ENCODE measurements around the gene TEAD1. TPM values are rescaled to one million over a fixed set of nuclear protein-coding genes. Genes with fewer than 3 reads are reported as not detected.

TEAD1 gene
- total RNA-seq, 1 donor from 2014 or later, result 154 TPM

DNA sequence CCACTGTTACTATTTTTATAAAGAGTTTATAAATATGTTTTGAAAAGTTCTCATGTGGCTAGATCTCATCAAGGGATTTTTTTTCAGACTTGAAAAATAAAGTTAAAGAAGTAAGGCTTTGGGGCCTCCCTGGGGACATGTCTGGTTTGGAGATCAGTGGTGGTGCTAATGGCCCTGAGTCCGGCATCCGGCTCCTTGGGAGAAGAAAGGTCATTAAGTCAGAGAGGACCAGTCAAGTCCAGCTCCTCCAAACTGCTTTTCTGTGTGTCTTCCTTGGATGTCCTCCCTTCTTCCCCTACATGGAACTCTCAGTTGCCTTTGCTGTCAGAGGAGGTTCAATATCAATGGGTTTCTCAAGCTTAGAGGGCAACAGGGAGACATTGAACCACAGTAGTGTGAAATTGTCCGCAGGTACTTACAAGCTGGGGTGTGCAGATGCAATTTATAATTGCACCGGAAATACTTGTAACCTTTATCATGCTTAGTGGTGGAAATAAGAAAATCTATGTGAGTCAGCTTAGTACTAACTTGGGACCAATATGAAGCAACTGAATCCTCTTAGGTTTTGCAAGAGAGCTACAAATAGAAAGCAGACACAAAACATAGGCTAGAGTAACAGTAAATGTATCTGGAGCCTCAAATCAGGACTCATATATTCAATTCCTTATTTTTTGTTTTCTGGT lies 144.3 kb downstream of the TEAD1 start:
- TF ChIP-seq, protein P1, sequence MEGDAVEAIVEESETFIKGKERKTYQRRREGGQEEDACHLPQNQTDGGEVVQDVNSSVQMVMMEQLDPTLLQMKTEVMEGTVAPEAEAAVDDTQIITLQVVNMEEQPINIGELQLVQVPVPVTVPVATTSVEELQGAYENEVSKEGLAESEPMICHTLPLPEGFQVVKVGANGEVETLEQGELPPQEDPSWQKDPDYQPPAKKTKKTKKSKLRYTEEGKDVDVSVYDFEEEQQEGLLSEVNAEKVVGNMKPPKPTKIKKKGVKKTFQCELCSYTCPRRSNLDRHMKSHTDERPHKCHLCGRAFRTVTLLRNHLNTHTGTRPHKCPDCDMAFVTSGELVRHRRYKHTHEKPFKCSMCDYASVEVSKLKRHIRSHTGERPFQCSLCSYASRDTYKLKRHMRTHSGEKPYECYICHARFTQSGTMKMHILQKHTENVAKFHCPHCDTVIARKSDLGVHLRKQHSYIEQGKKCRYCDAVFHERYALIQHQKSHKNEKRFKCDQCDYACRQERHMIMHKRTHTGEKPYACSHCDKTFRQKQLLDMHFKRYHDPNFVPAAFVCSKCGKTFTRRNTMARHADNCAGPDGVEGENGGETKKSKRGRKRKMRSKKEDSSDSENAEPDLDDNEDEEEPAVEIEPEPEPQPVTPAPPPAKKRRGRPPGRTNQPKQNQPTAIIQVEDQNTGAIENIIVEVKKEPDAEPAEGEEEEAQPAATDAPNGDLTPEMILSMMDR (IDR thresholded peaks at IDR 0.05), result no peak
- Mint-ChIP-seq H3K4me3 (ENCODE audit: unreplicated experiment) (no peak overlapping the region), H3K27me3 (ENCODE audit: unreplicated experiment) (no peaks in the 10 kb centered on the region), H3K27ac (ENCODE audit: unreplicated experiment) (peak overlapping the region; percentile 75), H3K9me3 (ENCODE audit: unreplicated experiment) (no peaks in the 10 kb centered on the region), H3K4me1 (ENCODE audit: unreplicated experiment) (peaks cover 36% of the 10 kb centered on the region), H3K36me3 (ENCODE audit: unreplicated experiment) (peaks cover 8% of the 10 kb centered on the region)
- DNase-seq (ENCODE audit: extremely low spot score, unreplicated experiment), result no peak

DNA sequence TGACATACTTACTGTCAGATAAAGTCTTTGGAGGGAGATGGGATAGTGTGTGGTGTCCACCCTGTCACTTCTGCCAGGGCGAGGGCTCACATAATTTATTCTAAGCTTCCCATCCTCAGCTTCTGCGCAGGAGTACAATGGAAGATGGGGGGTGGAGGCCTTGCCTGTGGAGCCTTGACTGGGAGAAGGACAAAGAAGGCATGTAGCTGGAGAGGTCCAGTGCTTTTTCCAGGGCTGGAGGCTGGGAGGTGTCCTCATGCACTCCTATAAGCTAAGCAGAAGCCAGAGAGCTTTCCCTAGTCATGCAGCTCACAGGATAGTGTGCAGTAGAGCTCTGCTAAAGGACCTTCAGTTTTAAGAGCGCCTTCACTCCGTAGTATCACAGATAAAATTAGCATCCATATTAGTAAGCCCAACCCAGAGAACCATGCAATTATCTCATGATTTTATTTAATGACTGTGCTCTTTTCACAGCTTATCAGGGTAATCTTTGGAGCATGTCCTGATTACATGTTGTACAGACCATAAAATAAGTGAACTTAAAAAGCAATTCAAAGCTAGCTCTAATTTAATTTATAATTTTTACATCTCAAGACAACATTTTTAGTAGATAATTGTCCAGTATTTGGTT lies 148.3 kb downstream of the TEAD1 start:
- H3K4me3 Mint-ChIP-seq (ENCODE audit: unreplicated experiment), result no peak overlapping the region
- no peak overlapping the region for H3K27ac Mint-ChIP-seq (ENCODE audit: unreplicated experiment)
- no peaks in the 10 kb centered on the region for H3K9me3 Mint-ChIP-seq (ENCODE audit: unreplicated experiment)
- H3K36me3 Mint-ChIP-seq (ENCODE audit: unreplicated experiment), result peaks cover 5% of the 10 kb centered on the region
- DNase-seq (ENCODE audit: extremely low spot score, unreplicated experiment), result no peak
- H3K4me1 Mint-ChIP-seq (ENCODE audit: unreplicated experiment), result peaks cover 30% of the 10 kb centered on the region
- TF ChIP-seq, protein P1 (IDR thresholded peaks at IDR 0.05), result no peak
- no peaks in the 10 kb centered on the region for H3K27me3 Mint-ChIP-seq (ENCODE audit: unreplicated experiment)

DNA sequence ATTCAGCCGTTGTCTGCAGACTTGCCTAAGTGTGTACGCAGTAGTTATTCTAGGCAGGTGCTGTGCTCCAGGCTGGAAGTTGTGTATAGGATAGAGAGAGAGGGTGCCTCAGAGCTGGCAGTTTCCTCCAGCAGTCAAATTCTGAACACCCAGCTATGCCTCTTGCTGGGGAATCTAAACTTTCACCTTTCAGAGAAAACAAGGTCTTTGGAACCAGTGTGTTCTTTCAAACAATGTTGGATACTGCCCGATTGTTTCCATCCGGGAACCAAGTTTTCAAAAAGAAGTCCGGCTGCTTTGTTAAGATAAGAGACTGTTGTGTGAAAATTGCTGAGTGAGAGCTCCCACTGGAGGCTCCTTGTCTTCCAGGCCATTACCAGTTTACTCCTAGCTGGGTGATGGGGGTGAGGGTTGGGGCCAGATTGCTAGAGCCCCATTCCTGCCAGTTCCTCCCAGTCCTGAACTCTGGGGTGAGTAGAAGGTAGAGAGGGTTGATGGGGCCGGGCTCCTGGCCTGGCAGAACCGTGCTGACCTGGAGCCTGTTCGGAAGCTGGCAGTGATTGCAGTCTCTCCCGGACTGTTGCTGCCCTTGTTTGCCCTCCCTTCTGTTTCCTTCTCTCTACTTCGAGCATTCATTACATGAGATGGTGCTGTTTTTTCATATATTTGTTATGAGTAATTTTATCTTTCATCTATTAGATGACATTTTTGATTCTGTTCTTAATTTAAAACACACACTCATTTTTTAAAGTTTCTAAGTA lies 150.2 kb downstream of the TEAD1 start:
- Mint-ChIP-seq H3K27ac (ENCODE audit: unreplicated experiment) (no peak overlapping the region), H3K27me3 (ENCODE audit: unreplicated experiment) (no peaks in the 10 kb centered on the region), H3K9me3 (ENCODE audit: unreplicated experiment) (no peaks in the 10 kb centered on the region), H3K4me1 (ENCODE audit: unreplicated experiment) (peaks cover 34% of the 10 kb centered on the region), H3K4me3 (ENCODE audit: unreplicated experiment) (no peak overlapping the region), H3K36me3 (ENCODE audit: unreplicated experiment) (peaks cover 3% of the 10 kb centered on the region)
- TF ChIP-seq, protein P1 (IDR thresholded peaks at IDR 0.05), result no peak
- DNase-seq (ENCODE audit: extremely low spot score, unreplicated experiment), result no peak

DNA sequence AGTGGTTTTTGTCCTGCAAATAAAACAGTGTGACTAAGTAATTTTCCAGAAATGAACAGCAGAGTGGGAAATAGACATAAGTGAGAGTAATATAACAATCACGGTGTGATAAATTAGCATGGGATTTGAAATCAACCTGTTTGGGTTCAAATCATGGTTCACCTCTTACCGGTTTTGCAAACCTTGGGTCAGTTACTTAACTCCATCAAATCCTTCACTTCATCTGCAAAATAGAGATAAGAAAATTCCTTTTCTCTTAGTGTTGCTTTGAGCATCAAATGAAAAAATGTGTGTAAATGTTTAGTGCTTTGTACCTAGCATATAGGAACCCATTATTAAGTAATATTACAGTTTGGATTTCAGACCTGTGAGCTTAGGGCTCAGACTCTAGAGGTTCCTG lies 152.2 kb downstream of the TEAD1 start:
- peaks cover 47% of the 10 kb centered on the region for H3K4me1 Mint-ChIP-seq (ENCODE audit: unreplicated experiment)
- TF ChIP-seq, protein P1 (IDR thresholded peaks at IDR 0.05), result no peak
- H3K36me3 Mint-ChIP-seq (ENCODE audit: unreplicated experiment), result peaks cover 3% of the 10 kb centered on the region
- no peaks in the 10 kb centered on the region for H3K27me3 Mint-ChIP-seq (ENCODE audit: unreplicated experiment)
- DNase-seq (ENCODE audit: extremely low spot score, unreplicated experiment), result no peak
- H3K4me3 Mint-ChIP-seq (ENCODE audit: unreplicated experiment), result no peak overlapping the region
- no peaks in the 10 kb centered on the region for H3K9me3 Mint-ChIP-seq (ENCODE audit: unreplicated experiment)
- no peak overlapping the region for H3K27ac Mint-ChIP-seq (ENCODE audit: unreplicated experiment)

DNA sequence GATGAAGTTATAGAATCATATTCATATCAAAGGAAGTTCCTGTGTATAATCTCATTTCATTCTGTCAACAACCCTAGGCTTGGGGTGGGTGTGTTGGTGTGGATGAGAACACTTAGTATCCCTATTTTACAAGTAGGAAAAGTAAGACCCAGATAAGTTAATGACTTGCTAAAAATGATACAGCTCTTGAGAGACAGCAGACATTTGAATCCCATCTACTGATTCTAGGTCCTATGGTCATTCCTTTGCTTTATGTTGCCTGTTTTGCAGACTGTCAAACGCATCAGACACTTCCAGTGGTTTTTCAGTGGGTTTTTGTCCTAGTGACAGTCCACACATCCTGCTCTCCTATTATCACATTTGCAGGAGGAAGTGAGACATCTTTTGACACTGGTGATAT lies 153.1 kb downstream of the TEAD1 start:
- Mint-ChIP-seq H3K4me3 (ENCODE audit: unreplicated experiment) (peak overlapping the region; percentile 83), H3K4me1 (ENCODE audit: unreplicated experiment) (peaks cover 48% of the 10 kb centered on the region), H3K9me3 (ENCODE audit: unreplicated experiment) (no peaks in the 10 kb centered on the region), H3K36me3 (ENCODE audit: unreplicated experiment) (peaks cover 3% of the 10 kb centered on the region), H3K27ac (ENCODE audit: unreplicated experiment) (peak overlapping the region; percentile 90), H3K27me3 (ENCODE audit: unreplicated experiment) (no peaks in the 10 kb centered on the region)
- TF ChIP-seq, protein P1 (IDR thresholded peaks at IDR 0.05), result no peak
- DNase-seq (ENCODE audit: extremely low spot score, unreplicated experiment), result no peak
